ENCODE data around the gene KDELR3.

The KDELR3 gene

DNA sequence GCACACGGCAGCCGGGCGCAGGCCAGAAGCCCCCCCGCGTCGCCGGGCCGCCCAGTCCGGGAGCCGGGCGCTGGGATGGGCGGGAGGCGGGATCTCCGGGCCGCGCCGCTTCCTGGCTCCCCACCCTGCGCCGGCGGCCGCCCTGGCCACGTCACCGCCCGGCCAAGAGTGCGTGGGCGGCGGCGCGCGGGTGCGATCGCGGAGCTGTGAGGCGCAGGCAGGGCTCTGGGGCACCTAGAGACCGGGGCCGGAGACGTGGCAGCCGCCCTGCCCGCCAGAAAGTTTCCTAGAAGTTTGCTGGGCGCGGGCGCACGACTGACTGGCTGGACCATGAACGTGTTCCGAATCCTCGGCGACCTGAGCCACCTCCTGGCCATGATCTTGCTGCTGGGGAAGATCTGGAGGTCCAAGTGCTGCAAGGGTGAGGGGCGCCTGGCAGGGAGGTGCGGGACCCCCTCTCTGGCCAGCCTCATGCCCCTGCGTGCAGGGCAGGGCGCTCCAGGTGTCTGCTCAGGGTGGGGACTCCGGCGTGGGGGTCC is at the start of gene KDELR3:
Gene KDELR3 (plus strand): TSS at position 193 of the 539 bp plus-strand sequence. CDS start 138 bp downstream, at position 331.
- Histone ChIP-seq H3K27ac (ENCODE audit: low read depth, low read length, poor library complexity, severe bottlenecking) (no peak within 1 kb of the TSS), H2AFZ (ENCODE audit: low read length) (no peak within 1 kb of the TSS), H3K4me3 (ENCODE audit: low read depth, low read length, poor library complexity, severe bottlenecking) (no peak within 1 kb of the TSS), H3K9ac (ENCODE audit: low read length) (no peak within 1 kb of the TSS), H3K9me2 (ENCODE audit: low read depth, low read length) (no peaks in the 10 kb centered on the region), H3K36me3 (ENCODE audit: insufficient read depth, low read length) (no peaks in the 10 kb centered on the region), H3K79me2 (ENCODE audit: insufficient read depth, low read length) (no peaks in the 10 kb centered on the region), H3K9me3 (ENCODE audit: low read length) (no peaks in the 10 kb centered on the region), H3K27me3 (ENCODE audit: insufficient read depth, low read length) (peaks cover 13% of the 10 kb centered on the region; the same call in 1 of the 2 replicates), H4K20me1 (ENCODE audit: insufficient read depth, low read length) (no peaks in the 10 kb centered on the region), H3F3A (ENCODE audit: insufficient read depth, low read length) (no peaks in the 10 kb centered on the region), H3K4me2 (ENCODE audit: low read length) (no peak within 1 kb of the TSS), H3K4me1 (ENCODE audit: insufficient read depth, low read length, severe bottlenecking) (peaks cover 6% of the 10 kb centered on the region)
- TF ChIP-seq, protein P1, sequence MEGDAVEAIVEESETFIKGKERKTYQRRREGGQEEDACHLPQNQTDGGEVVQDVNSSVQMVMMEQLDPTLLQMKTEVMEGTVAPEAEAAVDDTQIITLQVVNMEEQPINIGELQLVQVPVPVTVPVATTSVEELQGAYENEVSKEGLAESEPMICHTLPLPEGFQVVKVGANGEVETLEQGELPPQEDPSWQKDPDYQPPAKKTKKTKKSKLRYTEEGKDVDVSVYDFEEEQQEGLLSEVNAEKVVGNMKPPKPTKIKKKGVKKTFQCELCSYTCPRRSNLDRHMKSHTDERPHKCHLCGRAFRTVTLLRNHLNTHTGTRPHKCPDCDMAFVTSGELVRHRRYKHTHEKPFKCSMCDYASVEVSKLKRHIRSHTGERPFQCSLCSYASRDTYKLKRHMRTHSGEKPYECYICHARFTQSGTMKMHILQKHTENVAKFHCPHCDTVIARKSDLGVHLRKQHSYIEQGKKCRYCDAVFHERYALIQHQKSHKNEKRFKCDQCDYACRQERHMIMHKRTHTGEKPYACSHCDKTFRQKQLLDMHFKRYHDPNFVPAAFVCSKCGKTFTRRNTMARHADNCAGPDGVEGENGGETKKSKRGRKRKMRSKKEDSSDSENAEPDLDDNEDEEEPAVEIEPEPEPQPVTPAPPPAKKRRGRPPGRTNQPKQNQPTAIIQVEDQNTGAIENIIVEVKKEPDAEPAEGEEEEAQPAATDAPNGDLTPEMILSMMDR (IDR thresholded peaks at IDR 0.05; ENCODE audit: low read length) = no peak
- no peak for TF ChIP-seq EZH2 (IDR thresholded peaks at IDR 0.05; ENCODE audit: borderline replicate concordance, low read length)

DNA sequence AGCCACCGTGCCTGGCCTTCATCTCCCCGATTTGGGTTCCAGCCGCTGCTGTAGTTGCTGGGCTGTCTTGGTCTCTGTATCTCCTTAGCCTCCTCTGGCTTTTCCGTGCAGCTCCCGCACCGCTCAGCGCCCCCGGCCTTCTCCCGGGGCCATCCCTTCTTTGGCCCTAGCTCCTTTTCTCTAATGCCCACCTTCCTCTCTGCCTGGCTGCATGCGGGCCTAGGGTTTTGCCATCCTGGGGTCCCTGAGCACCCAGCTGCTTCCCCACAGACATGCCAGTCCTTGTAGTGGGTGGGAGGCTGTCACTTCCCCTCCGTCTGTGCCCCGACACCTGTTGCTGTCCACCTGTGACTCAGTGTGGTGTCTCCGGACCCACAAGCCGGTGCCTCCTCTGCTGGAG is 49.3 kb upstream of the KDELR3 start:
- H3K4me2 ChIP-seq (ENCODE audit: low read length) = no peak overlapping the region

DNA sequence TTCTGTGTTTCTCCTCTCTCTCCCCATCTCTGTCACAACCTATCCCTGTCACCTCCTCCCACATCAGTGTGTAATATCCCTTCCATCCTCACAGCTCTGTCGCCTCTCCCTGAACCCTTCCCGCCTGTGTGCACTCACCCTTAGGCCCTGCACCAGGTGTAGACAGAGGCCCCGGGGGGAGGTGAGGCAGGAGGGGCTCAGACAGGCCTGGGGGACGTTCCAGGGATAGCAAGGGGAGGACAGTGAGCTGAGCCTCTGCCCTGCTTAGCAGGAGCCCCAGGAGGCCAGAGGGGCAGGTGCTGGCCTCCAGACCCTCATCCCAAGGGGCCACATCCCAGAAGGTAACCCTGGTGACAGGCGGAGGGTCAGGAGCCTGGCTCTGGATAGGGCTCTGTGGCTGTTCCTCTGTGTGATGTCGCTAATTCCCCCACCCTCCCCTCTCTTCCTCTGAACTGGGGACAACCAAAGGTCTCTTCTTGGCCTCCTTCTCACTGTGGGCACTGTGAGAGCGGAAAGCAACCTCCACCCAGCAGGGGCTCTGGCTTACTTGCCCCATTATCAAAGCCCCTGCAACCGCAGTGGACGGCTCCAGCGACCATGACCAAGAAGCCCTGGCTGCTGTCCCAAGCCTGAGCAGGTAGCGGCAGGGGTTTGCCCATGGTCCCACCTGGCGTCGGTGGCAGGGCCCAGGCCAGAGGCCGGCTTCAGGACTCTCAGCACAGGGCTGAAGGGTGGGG is 48.6 kb upstream of the KDELR3 start:
- Histone ChIP-seq H3K4me1 (ENCODE audit: insufficient read depth, low read length, severe bottlenecking) (no peaks in the 10 kb centered on the region), H3K79me2 (ENCODE audit: insufficient read depth, low read length) (no peaks in the 10 kb centered on the region), H3F3A (ENCODE audit: insufficient read depth, low read length) (no peaks in the 10 kb centered on the region), H3K9me3 (ENCODE audit: low read length) (no peaks in the 10 kb centered on the region), H3K9me2 (ENCODE audit: low read depth, low read length) (no peaks in the 10 kb centered on the region), H3K4me3 (ENCODE audit: low read depth, low read length, poor library complexity, severe bottlenecking) (no peak overlapping the region), H3K4me2 (ENCODE audit: low read length) (no peak overlapping the region), H3K27ac (ENCODE audit: low read depth, low read length, poor library complexity, severe bottlenecking) (no peak overlapping the region), H3K9ac (ENCODE audit: low read length) (no peak overlapping the region), H2AFZ (ENCODE audit: low read length) (no peak overlapping the region), H3K27me3 (ENCODE audit: insufficient read depth, low read length) (0 out of 2 replicates have a peak, but pooled peaks cover 7% of the 10 kb centered on the region), H3K36me3 (ENCODE audit: insufficient read depth, low read length) (no peaks in the 10 kb centered on the region), H4K20me1 (ENCODE audit: insufficient read depth, low read length) (no peaks in the 10 kb centered on the region)
- no peak for TF ChIP-seq EZH2 (IDR thresholded peaks at IDR 0.05; ENCODE audit: borderline replicate concordance, low read length)
- TF ChIP-seq, protein P1 (IDR thresholded peaks at IDR 0.05; ENCODE audit: low read length) = no peak

More for the DNA sequence above, 49.3 kb upstream of the KDELR3 start:
- Histone ChIP-seq H3K4me3 (ENCODE audit: low read depth, low read length, poor library complexity, severe bottlenecking) (no peak overlapping the region), H3K36me3 (ENCODE audit: insufficient read depth, low read length) (no peaks in the 10 kb centered on the region), H3K27ac (ENCODE audit: low read depth, low read length, poor library complexity, severe bottlenecking) (no peak overlapping the region), H4K20me1 (ENCODE audit: insufficient read depth, low read length) (no peaks in the 10 kb centered on the region), H3K79me2 (ENCODE audit: insufficient read depth, low read length) (no peaks in the 10 kb centered on the region), H2AFZ (ENCODE audit: low read length) (no peak overlapping the region), H3K27me3 (ENCODE audit: insufficient read depth, low read length) (0 out of 2 replicates have a peak, but pooled peaks cover 7% of the 10 kb centered on the region), H3K9me3 (ENCODE audit: low read length) (no peaks in the 10 kb centered on the region), H3F3A (ENCODE audit: insufficient read depth, low read length) (no peaks in the 10 kb centered on the region), H3K9me2 (ENCODE audit: low read depth, low read length) (no peaks in the 10 kb centered on the region), H3K4me1 (ENCODE audit: insufficient read depth, low read length, severe bottlenecking) (no peaks in the 10 kb centered on the region), H3K9ac (ENCODE audit: low read length) (no peak overlapping the region)
- TF ChIP-seq, protein P1 (IDR thresholded peaks at IDR 0.05; ENCODE audit: low read length) = no peak
- TF ChIP-seq EZH2 (IDR thresholded peaks at IDR 0.05; ENCODE audit: borderline replicate concordance, low read length) = no peak

Measured in OCI-LY1 (cell line).